Tibial nerve (tissue), 4 donors: ENCODE measurements around the gene TMEM63B. TPM values are rescaled to one million over a fixed set of nuclear protein-coding genes. Genes with fewer than 3 reads are reported as not detected.

Experiments used
- DNase-seq, 2 donors: peaks; one replicate each; pipeline ENCODE4 v3.0.0-alpha.2; 2019; ENCODE audit warnings: low spot score in 2 of 2
- H3K27ac ChIP-seq, 4 donors: fragments of 200-600 bp; sonication (generic) in 3 of 4; one replicate each; pipeline ENCODE4 v1.5.1; 2017 to 2019; ENCODE audit warnings: mild to moderate bottlenecking in 1 of 4
- H3K27me3 ChIP-seq, 2 donors: fragments of 200-600 bp; sonication (generic) in 1 of 2; one replicate each; pipeline versions ENCODE4 v1.5.1 to v1.6.0; 2017 to 2019
- H3K36me3 ChIP-seq, 3 donors: fragments of 200-600 bp; sonication (generic); one replicate each; pipeline ENCODE4 v1.5.1; 2018 to 2019
- H3K4me1 ChIP-seq, 4 donors: fragments of 200-600 bp; sonication (generic) in 3 of 4; one replicate each; pipeline ENCODE4 v1.5.1; 2017 to 2019
- H3K4me3 ChIP-seq, 4 donors: fragments of 200-600 bp; sonication (generic) in 3 of 4; one replicate each; pipeline ENCODE4 v1.5.1; 2017 to 2019; ENCODE audit warnings: mild to moderate bottlenecking in 1 of 4, moderate library complexity in 1 of 4
- H3K9me3 ChIP-seq, 4 donors: fragments of 200-600 bp; sonication (generic) in 3 of 4; one replicate each; pipeline ENCODE4 v1.5.1; 2017 to 2019
- CTCF ChIP-seq, 5 experiments: fragments of 200-600 bp in 3 of 5; fragments of 450-650 bp in 2 of 5; sonication (generic) in 3 of 5; IDR thresholded peaks; one replicate each; pipeline ENCODE4 v1.5.1; 2016 to 2019; ENCODE audit warnings: antibody characterized with exemption in 5 of 5, mild to moderate bottlenecking in 3 of 5, moderate library complexity in 2 of 5
- EP300 ChIP-seq, 2 donors: sonication (generic); formaldehyde crosslinking; IDR thresholded peaks; one replicate each; pipeline ENCODE4 v1.6.1; 2017; ENCODE audit warnings: antibody characterized with exemption in 2 of 2, mild to moderate bottlenecking in 1 of 2
- POLR2A ChIP-seq, 2 donors: fragments of 450-650 bp; IDR thresholded peaks; one replicate each; pipeline ENCODE4 v1.6.1; 2017; ENCODE audit warnings: antibody characterized with exemption in 2 of 2, mild to moderate bottlenecking in 2 of 2, moderate library complexity in 2 of 2
- WGBS, 2 donors: methylation state at CpG; one replicate each; pipeline ENCODE4 v1.1.5; 2018; 5-methylcytosine and 5-hydroxymethylcytosine counted together
- total RNA-seq, 4 donors: library from RNA; depleted of rRNA; stranded (reverse); fragments of >200 nt; gene quantifications; one replicate each; pipeline ENCODE4 v1.1.0, GENCODE V29; 2016

Gene TMEM63B
- total RNA-seq, 4 donors from 2014 or later = 18.6 to 34.5 (median 27.6) TPM

- no peaks in the 10 kb centered on the region for H3K27me3 ChIP-seq
- H3K4me1 ChIP-seq = peaks cover 0 to 5% (median 0%) of the 10 kb centered on the region in 4 donors
- H3K36me3 ChIP-seq = no peaks in the 10 kb centered on the region
- H3K27ac ChIP-seq = peak overlapping the region in 1 of 4 donors; percentile 25
- H3K4me3 ChIP-seq = no peak overlapping the region
- TF ChIP-seq POLR2A (IDR thresholded peaks at IDR 0.05) = no peak
- no peak for TF ChIP-seq EP300 (IDR thresholded peaks at IDR 0.05)
- no peak for TF ChIP-seq CTCF (IDR thresholded peaks at IDR 0.05)
- DNase-seq = no peak
- H3K9me3 ChIP-seq = no peaks in the 10 kb centered on the region
- 75 to 83% methylated on average over 11 of the region's 11 CpGs for WGBS, 2 donors
Measured at GRCh38 chr6:44202972-44203750, 75.8 kb downstream of the TMEM63B start.

GRCh38 chr6:44203955-44204354 lies 76.6 kb downstream of the TMEM63B start:
- no peak for DNase-seq
- Histone ChIP-seq H3K4me1 (peaks cover 0 to 5% (median 0%) of the 10 kb centered on the region in 4 donors), H3K27me3 (no peaks in the 10 kb centered on the region), H3K36me3 (no peaks in the 10 kb centered on the region), H3K27ac (no peak overlapping the region), H3K4me3 (no peak overlapping the region), H3K9me3 (no peaks in the 10 kb centered on the region)
- TF ChIP-seq EP300 (IDR thresholded peaks at IDR 0.05) (no peak), CTCF (IDR thresholded peaks at IDR 0.05) (no peak)
- 92 to 96% methylated on average over 6 of the region's 6 CpGs for WGBS, 2 donors

Other genes with a start within 250 kb of the TMEM63B start
- 10 to 100 TPM in 3 of 4 donors, 1 to 10 TPM in 1; 8.8 to 36.6 (median 18.9) TPM for gene MRPL14, start 102 bp upstream of the TMEM63B start, total RNA-seq
- gene CAPN11, start 31.3 kb downstream of the TMEM63B start, total RNA-seq = 1 to 10 TPM in 3 of 4 donors, under 1 TPM in 1; 0.21 to 6.5 (median 4.2) TPM
- gene MYMX, start 89.4 kb downstream of the TMEM63B start, total RNA-seq = not detected
- 10 to 100 TPM; 51.4 to 83.1 (median 63.8) TPM for gene SLC29A1, start 96.0 kb downstream of the TMEM63B start, total RNA-seq
- gene HSP90AB1, start 119.5 kb downstream of the TMEM63B start, total RNA-seq = 100 to 1,000 TPM; 485 to 580 (median 543) TPM
- 10 to 100 TPM; 28.0 to 34.1 (median 33.1) TPM for gene SLC35B2, start 130.0 kb downstream of the TMEM63B start, total RNA-seq
- 10 to 100 TPM; 12.7 to 20.7 (median 16.0) TPM for gene NFKBIE, start 138.0 kb downstream of the TMEM63B start, total RNA-seq
- gene TMEM151B, start 142.9 kb downstream of the TMEM63B start, total RNA-seq = under 1 TPM in 1 of 4 donors, not detected in 3; 0.42 TPM
- 10 to 100 TPM; 14.2 to 23.1 (median 17.7) TPM for gene AARS2, start 185.8 kb downstream of the TMEM63B start, total RNA-seq
- gene SPATS1, start 215.1 kb downstream of the TMEM63B start, total RNA-seq = not detected